Spleen (tissue), 11 donors: ENCODE data around the gene DAPK2. TPM values are rescaled to one million over a fixed set of nuclear protein-coding genes. Genes with fewer than 3 reads are reported as not detected.

Experiments used
- DNase-seq: peaks from one replicate; pipeline ENCODE4 v3.0.0-alpha.2; 2020
- H3K27ac ChIP-seq, 8 donors: fragments of 200-600 bp; sonication (generic) in 7 of 8; 1 replicate in 4 of 8; 2 replicates in 4 of 8; pipeline versions ENCODE4 v1.5.0 to v1.8.0; 2016 to 2021; ENCODE audit warnings: inconsistent platforms in 4 of 8, mild to moderate bottlenecking in 4 of 8, moderate library complexity in 1 of 8
- H3K27me3 ChIP-seq, 7 donors: fragments of 200-600 bp; sonication (generic) in 6 of 7; replicated peaks in 1 of 7; 1 replicate in 4 of 7; 2 replicates in 3 of 7; pipeline versions ENCODE4 v1.5.0 to v1.8.0; 2016 to 2021; ENCODE audit warnings: inconsistent platforms in 3 of 7, mild to moderate bottlenecking in 1 of 7
- H3K36me3 ChIP-seq, 6 donors: fragments of 200-600 bp; sonication (generic) in 5 of 6; 1 replicate in 4 of 6; 2 replicates in 2 of 6; pipeline versions ENCODE4 v1.5.0 to v1.8.0; 2016 to 2021; ENCODE audit warnings: inconsistent platforms in 2 of 6
- H3K4me1 ChIP-seq, 6 donors: fragments of 200-600 bp; sonication (generic) in 5 of 6; 1 replicate in 3 of 6; 2 replicates in 3 of 6; pipeline versions ENCODE4 v1.5.0 to v1.8.0; 2016 to 2021; ENCODE audit warnings: inconsistent platforms in 3 of 6
- H3K4me3 ChIP-seq, 8 donors: fragments of 200-600 bp; sonication (generic) in 7 of 8; 1 replicate in 4 of 8; 2 replicates in 4 of 8; pipeline versions ENCODE4 v1.5.0 to v1.8.0; 2016 to 2021; ENCODE audit warnings: inconsistent platforms in 4 of 8, mild to moderate bottlenecking in 4 of 8, moderate library complexity in 2 of 8
- H3K9me3 ChIP-seq, 8 donors: fragments of 200-600 bp; sonication (generic) in 7 of 8; 1 replicate in 4 of 8; 2 replicates in 4 of 8; pipeline versions ENCODE4 v1.5.0 to v1.8.0; 2016 to 2021; ENCODE audit warnings: inconsistent platforms in 4 of 8
- POLR2A ChIP-seq, 3 donors: fragments of 450-650 bp; IDR thresholded peaks; one replicate each; pipeline ENCODE4 v1.5.1; 2017; ENCODE audit warnings: antibody characterized with exemption in 3 of 3, mild to moderate bottlenecking in 1 of 3
- POLR2AphosphoS5 ChIP-seq, 3 donors: sonication (generic); formaldehyde crosslinking; IDR thresholded peaks; one replicate each; pipeline ENCODE4 v1.5.1; 2017; ENCODE audit warnings: antibody characterized with exemption in 3 of 3
- WGBS, 5 donors: extraction: QIAGEN DNeasy Blood & Tissue Kit in 3 of 5; methylation state at CpG; one replicate each; pipeline versions ENCODE4 v1.1.5 to v1.1.7; 2013 to 2018; 5-methylcytosine and 5-hydroxymethylcytosine counted together
- intact Hi-C: fragments of 100-400 bp; cut with DNase I; formaldehyde crosslinking; loops from one replicate; pipeline ENCODE4 v1.15.0; 2023; ENCODE audit warnings: low total_unique reads
- polyA plus RNA-seq, 3 donors: library from polyadenylated mRNA; stranded (reverse); fragments of 200-250 nt; gene quantifications; one replicate each; pipeline ENCODE4 v1.2.1, GENCODE V29; 2013
- total RNA-seq, 7 donors: library from RNA; depleted of rRNA in 3 of 7; stranded (reverse); fragments of >200 nt in 3 of 7; fragmentation: NEBNext Ultra II Directional in 4 of 7; extraction: Animal tissue kit (Norgen Biotek cat#: 25700) in 4 of 7; gene quantifications; one replicate each; pipeline versions ENCODE4 v1.1.0 to v1.2.1, GENCODE V29; 2016 to 2021
- TF ChIP-seq, protein P1 (sequence below), 11 experiments: fragments of 200-600 bp in 7 of 11; fragments of 450-650 bp in 4 of 11; sonication (generic) in 4 of 11; IDR thresholded peaks in 8 of 11; conservative IDR thresholded peaks in 3 of 11; 1 replicate in 7 of 11; 2 replicates in 4 of 11; pipeline versions ENCODE4 v1.4.0 to v1.8.0; 2016 to 2021; ENCODE audit warnings: antibody characterized with exemption in 11 of 11, inconsistent platforms in 4 of 11, mild to moderate bottlenecking in 1 of 11
- donor health status: healthy with polysubstance abuse.
- donor health status: DM: no; HTN: no; CAD: no; lungs with moderate emphysema.
- donor health status: DM: no; HTN: no; CAD: no.
- donor health status: Bipolar disorder and iron deficiency.
- donor health status: healthy.
- donor health status: DM: no; HTN: no; CAD: no.
- donor health status: DM: yes; HTN: yes; CAD: no.

The DAPK2 gene
- total and polyA plus RNA-seq, 10 donors, result 4.9 to 38.3 (median 15.5) TPM

DNA sequence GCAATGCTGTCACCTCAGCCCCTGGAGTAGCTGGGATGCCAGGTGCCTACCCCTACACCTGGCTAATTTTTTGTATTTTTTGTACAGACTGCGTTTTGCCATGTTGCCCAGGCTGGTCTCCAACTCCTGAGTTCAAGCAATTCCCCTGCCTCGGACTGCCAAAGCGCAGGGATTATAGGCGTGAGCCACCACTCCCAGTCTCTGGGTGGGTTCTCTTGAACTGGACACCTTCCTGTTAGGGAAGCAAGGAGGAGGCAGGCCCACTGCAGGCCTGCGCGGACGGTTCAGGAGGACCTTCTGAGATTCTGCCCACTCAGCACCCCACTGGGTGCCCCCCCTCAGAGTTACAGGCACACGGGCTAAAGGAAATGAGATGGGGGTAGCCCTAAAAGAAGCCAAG lies 138.8 kb downstream of the DAPK2 start:
- intact Hi-C loops, result no loop called here
- no peak for TF ChIP-seq POLR2A (IDR thresholded peaks at IDR 0.05)
- TF ChIP-seq, protein P1, sequence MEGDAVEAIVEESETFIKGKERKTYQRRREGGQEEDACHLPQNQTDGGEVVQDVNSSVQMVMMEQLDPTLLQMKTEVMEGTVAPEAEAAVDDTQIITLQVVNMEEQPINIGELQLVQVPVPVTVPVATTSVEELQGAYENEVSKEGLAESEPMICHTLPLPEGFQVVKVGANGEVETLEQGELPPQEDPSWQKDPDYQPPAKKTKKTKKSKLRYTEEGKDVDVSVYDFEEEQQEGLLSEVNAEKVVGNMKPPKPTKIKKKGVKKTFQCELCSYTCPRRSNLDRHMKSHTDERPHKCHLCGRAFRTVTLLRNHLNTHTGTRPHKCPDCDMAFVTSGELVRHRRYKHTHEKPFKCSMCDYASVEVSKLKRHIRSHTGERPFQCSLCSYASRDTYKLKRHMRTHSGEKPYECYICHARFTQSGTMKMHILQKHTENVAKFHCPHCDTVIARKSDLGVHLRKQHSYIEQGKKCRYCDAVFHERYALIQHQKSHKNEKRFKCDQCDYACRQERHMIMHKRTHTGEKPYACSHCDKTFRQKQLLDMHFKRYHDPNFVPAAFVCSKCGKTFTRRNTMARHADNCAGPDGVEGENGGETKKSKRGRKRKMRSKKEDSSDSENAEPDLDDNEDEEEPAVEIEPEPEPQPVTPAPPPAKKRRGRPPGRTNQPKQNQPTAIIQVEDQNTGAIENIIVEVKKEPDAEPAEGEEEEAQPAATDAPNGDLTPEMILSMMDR (IDR thresholded peaks at IDR 0.05 in 8 of 11, conservative IDR thresholded peaks at IDR 0.05 in 3 of 11), result no peak
- peak overlapping the region in 2 of 8 donors; percentile 76 to 87 for H3K27ac ChIP-seq
- H3K9me3 ChIP-seq, result no peaks in the 10 kb centered on the region
- H3K4me1 ChIP-seq, result peaks cover 19 to 83% (median 47%) of the 10 kb centered on the region in 6 donors
- WGBS, 5 donors, result 88 to 92% (median 90%) methylated on average over 8 of the region's 8 CpGs
- no peak overlapping the region for H3K4me3 ChIP-seq
- peak; percentile 60 for DNase-seq
- H3K27me3 ChIP-seq, result no peaks in the 10 kb centered on the region
- H3K36me3 ChIP-seq, result peaks cover 0 to 46% (median 0%) of the 10 kb centered on the region in 6 donors

- H3K4me1 ChIP-seq, result peaks cover 24 to 96% (median 59%) of the 10 kb centered on the region in 6 donors
- H3K27ac ChIP-seq, result peak overlapping the region in 7 of 8 donors; percentile 63 to 87 (median 76)
- H3K27me3 ChIP-seq, result no peaks in the 10 kb centered on the region
- peak; percentile 64 for DNase-seq
- no peaks in the 10 kb centered on the region for H3K9me3 ChIP-seq
- no peak for TF ChIP-seq POLR2A (IDR thresholded peaks at IDR 0.05)
- TF ChIP-seq POLR2AphosphoS5 (IDR thresholded peaks at IDR 0.05), result no peak
- TF ChIP-seq, protein P1 (IDR thresholded peaks at IDR 0.05 in 8 of 11, conservative IDR thresholded peaks at IDR 0.05 in 3 of 11), result no peak
- no peak overlapping the region for H3K4me3 ChIP-seq
- peaks cover 0 to 36% (median 0%) of the 10 kb centered on the region in 6 donors for H3K36me3 ChIP-seq
- 64 to 80% (median 77%) methylated on average over 3 to 4 of the region's 4 CpGs for WGBS, 5 donors
- intact Hi-C loops, result no loop called here
Observed at GRCh38 chr15:63906266-63906584, 140.1 kb downstream of the DAPK2 start.

GRCh38 chr15:63905558-63906265 lies 140.6 kb downstream of the DAPK2 start:
- intact Hi-C loops, result no loop called here
- H3K9me3 ChIP-seq, result no peaks in the 10 kb centered on the region
- DNase-seq, result no peak
- peaks cover 24 to 98% (median 59%) of the 10 kb centered on the region in 6 donors for H3K4me1 ChIP-seq
- peaks cover 0 to 31% (median 0%) of the 10 kb centered on the region in 6 donors for H3K36me3 ChIP-seq
- peak overlapping the region in 7 of 8 donors; percentile 63 to 87 (median 76) for H3K27ac ChIP-seq
- TF ChIP-seq POLR2AphosphoS5 (IDR thresholded peaks at IDR 0.05), result no peak
- TF ChIP-seq, protein P1 (IDR thresholded peaks at IDR 0.05 in 8 of 11, conservative IDR thresholded peaks at IDR 0.05 in 3 of 11), result no peak
- TF ChIP-seq POLR2A (IDR thresholded peaks at IDR 0.05), result no peak
- H3K27me3 ChIP-seq, result no peaks in the 10 kb centered on the region
- 37 to 50% (median 39%) methylated on average over 8 of the region's 8 CpGs for WGBS, 5 donors
- H3K4me3 ChIP-seq, result no peak overlapping the region

GRCh38 chr15:63905131-63905530 lies 141.2 kb downstream of the DAPK2 start:
- peaks cover 23 to 98% (median 60%) of the 10 kb centered on the region in 6 donors for H3K4me1 ChIP-seq
- H3K36me3 ChIP-seq, result peaks cover 0 to 26% (median 0%) of the 10 kb centered on the region in 6 donors
- WGBS, 5 donors, result 85 to 96% (median 87%) methylated on average over 4 to 7 of the region's 7 CpGs
- no peaks in the 10 kb centered on the region for H3K27me3 ChIP-seq
- peak overlapping the region in 6 of 8 donors; percentile 67 to 87 (median 76) for H3K27ac ChIP-seq
- DNase-seq, result peak; percentile 64
- no peaks in the 10 kb centered on the region for H3K9me3 ChIP-seq
- TF ChIP-seq POLR2A (IDR thresholded peaks at IDR 0.05) (no peak), POLR2AphosphoS5 (IDR thresholded peaks at IDR 0.05) (peak in 1 of 3 donors; percentile 25)
- TF ChIP-seq, protein P1 (IDR thresholded peaks at IDR 0.05 in 8 of 11, conservative IDR thresholded peaks at IDR 0.05 in 3 of 11), result no peak
- intact Hi-C loops, result no loop called here
- H3K4me3 ChIP-seq, result no peak overlapping the region
